Lower leg skin (tissue), 4 donors: ENCODE results near the gene RSAD2. TPM values are rescaled to one million over a fixed set of nuclear protein-coding genes. Genes with fewer than 3 reads are reported as not detected.

ENCODE experiments used
- DNase-seq, 2 donors: peaks; one replicate each; pipeline ENCODE4 v3.0.0-alpha.2; 2019; ENCODE audit warnings: low spot score in 2 of 2
- H3K4me3 ChIP-seq: fragments of 200-600 bp; sonication (generic); 2 replicates; pipeline ENCODE4 v1.5.1; 2017; ENCODE audit warnings: mild to moderate bottlenecking, low read depth; ENCODE audit not compliant: poor library complexity, severe bottlenecking
- POLR2A ChIP-seq, 2 donors: fragments of 450-650 bp; IDR thresholded peaks; one replicate each; pipeline ENCODE4 v1.6.1; 2016 to 2017; ENCODE audit warnings: antibody characterized with exemption in 2 of 2, mild to moderate bottlenecking in 1 of 2, moderate library complexity in 1 of 2
- WGBS, 2 donors: methylation state at CpG; one replicate each; pipeline ENCODE4 v1.1.5; 2018; 5-methylcytosine and 5-hydroxymethylcytosine counted together
- intact Hi-C: fragments of 100-400 bp; cut with DNase I; formaldehyde crosslinking; loops from one replicate; pipeline ENCODE4 v1.15.0; 2023; ENCODE audit warnings: low total_unique reads
- total RNA-seq, 4 donors: library from RNA; depleted of rRNA; stranded (reverse); fragments of >200 nt; gene quantifications; one replicate each; pipeline ENCODE4 v1.1.0, GENCODE V29; 2016
- TF ChIP-seq, protein P1 (sequence below), 3 donors: fragments of 450-650 bp; IDR thresholded peaks; one replicate each; pipeline ENCODE4 v1.5.1; 2016; ENCODE audit warnings: antibody characterized with exemption in 3 of 3, mild to moderate bottlenecking in 3 of 3, moderate library complexity in 2 of 3

Gene RSAD2
- total RNA-seq, 4 donors from 2014 or later: 0.08 to 1.5 (median 0.45) TPM; not detected in 1

DNA sequence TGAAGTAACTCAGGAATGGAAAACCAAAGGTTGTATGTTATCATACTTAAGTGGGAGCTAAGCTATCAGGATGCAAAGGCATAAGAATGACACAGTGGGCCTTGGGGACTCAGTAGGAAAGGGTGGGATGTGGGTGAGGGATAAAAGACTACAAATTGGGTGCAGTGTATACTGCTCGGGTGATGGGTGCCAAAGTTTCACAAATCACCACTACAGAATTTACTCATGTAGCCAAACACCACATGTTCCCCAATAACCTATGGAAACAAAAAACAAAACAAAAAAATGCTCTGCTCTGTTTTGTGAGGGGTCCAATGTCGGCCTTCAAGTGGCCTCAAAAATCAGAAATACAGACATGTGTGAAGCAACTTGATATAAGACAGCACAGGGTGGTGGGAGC, 30.7 kb downstream of the RSAD2 start:
- no peak overlapping the region for H3K4me3 ChIP-seq
- TF ChIP-seq, protein P1, sequence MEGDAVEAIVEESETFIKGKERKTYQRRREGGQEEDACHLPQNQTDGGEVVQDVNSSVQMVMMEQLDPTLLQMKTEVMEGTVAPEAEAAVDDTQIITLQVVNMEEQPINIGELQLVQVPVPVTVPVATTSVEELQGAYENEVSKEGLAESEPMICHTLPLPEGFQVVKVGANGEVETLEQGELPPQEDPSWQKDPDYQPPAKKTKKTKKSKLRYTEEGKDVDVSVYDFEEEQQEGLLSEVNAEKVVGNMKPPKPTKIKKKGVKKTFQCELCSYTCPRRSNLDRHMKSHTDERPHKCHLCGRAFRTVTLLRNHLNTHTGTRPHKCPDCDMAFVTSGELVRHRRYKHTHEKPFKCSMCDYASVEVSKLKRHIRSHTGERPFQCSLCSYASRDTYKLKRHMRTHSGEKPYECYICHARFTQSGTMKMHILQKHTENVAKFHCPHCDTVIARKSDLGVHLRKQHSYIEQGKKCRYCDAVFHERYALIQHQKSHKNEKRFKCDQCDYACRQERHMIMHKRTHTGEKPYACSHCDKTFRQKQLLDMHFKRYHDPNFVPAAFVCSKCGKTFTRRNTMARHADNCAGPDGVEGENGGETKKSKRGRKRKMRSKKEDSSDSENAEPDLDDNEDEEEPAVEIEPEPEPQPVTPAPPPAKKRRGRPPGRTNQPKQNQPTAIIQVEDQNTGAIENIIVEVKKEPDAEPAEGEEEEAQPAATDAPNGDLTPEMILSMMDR (IDR thresholded peaks at IDR 0.05): no peak
- no peak for TF ChIP-seq POLR2A (IDR thresholded peaks at IDR 0.05)
- intact Hi-C loops: no loop called here
- no peak for DNase-seq
- 92 to 93% methylated on average over 2 of the region's 2 CpGs for WGBS, 2 donors

DNA sequence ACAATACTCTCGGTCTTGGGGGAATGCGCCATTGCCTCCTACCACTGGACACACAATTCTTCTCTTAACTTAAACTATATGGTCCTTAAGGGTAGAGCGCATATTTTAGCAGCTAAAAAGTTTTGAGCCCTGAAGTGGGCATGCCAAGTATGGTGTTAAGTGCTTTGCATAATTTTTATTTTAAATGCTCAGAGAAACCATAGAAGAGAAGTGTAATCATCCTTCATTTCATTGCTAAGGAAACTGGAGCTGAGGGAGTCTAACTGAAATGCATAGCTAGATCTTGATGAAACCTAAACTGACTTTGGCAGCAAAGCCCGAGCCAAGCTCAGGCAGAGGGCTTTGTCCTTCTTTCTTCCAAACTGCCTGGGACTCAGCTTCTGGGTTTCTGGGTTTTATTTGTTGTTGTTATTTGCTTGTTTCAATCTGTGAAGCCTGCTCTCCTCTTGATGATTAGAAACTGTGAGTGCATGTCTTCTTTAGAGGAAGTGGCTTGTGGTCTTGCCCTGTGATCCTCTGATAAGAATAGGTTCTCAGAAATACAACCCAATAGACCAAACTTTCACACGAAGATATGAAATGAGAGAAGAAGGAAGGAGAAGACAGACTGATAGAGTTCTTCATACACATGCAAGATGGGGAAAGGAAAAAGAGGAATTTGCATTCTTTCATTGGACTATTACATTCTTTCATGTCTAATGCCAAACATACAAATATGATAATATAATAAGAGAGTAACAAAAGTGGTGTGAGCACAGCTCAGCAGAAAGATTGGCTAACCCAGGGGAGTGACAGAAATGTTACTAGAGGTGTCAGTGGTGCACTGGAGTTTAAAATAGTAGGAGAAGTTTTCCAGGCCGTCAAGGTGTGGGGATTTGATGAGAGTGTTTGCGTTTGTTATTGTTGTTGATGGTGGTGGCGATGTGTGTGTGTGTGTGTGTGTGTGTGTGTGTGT, 32.1 kb downstream of the RSAD2 start:
- no peak overlapping the region for H3K4me3 ChIP-seq
- no peak for DNase-seq
- intact Hi-C loops: loop anchor here (10.0 kb wide), 1 partner anchor 105 kb away; no protein-coding TSS in a partner anchor
- WGBS, 2 donors: 80 to 81% methylated on average over 8 of the region's 8 CpGs
- no peak for TF ChIP-seq POLR2A (IDR thresholded peaks at IDR 0.05)
- TF ChIP-seq, protein P1 (IDR thresholded peaks at IDR 0.05): no peak

DNA sequence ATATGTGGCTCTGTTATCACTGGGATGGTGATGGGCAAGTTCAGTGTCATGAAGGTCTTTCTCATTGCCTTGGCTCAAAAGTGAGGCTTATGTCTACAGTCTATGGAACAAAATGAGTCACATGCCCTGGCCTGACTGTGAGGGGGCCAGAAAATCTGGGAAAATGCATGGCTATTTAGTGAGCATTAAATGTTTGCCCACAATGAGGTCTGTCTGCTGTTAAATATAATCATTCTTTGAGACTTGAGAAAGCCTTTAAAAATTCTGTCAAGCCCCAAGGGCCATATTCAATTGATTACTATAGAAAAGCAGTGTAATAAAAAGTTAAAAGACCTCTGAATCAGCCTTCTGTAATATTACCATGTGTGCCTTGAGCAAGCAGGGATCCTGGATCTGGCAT, 34.1 kb downstream of the RSAD2 start:
- TF ChIP-seq, protein P1 (IDR thresholded peaks at IDR 0.05): no peak
- no peak for TF ChIP-seq POLR2A (IDR thresholded peaks at IDR 0.05)
- H3K4me3 ChIP-seq: no peak overlapping the region
- intact Hi-C loops: loop anchor here (10.0 kb wide), 1 partner anchor 103 kb away; no protein-coding TSS in a partner anchor
- DNase-seq: no peak

DNA sequence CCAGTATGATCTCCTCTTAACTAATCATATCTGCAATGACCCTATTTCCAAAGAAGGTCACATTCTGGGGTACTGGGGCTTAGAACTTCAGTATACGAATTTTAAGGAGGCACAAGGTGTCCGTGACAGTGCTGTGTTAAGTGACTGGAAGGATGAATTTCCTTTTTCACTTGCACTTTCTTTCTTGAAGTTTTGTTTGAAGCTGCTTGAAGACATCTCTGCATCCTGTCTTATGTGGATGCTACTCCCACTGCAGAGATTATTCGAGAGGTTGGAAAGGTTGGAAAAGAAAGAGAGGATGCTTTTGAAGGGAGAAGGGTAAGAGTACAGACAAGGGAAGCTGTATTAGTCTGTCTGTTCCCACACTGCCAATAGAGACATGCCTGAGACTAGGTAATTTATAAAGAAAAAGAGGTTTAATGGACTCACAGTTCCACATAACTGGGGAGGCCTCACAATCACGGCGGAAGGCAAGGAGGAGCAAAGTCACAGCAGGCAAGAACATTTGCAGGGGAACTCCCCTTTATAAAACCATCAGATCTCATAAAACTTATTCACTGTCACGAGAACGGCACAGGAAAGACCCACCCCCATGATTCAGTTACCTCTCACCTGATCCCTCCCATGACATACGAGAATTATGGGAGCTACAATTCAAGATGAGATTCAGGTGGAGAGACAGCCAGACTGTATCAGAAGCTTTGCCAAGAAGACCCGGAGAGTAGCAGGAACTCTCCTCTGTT, 36.0 kb downstream of the RSAD2 start:
- TF ChIP-seq, protein P1 (IDR thresholded peaks at IDR 0.05): no peak
- no peak for TF ChIP-seq POLR2A (IDR thresholded peaks at IDR 0.05)
- H3K4me3 ChIP-seq: no peak overlapping the region
- 66% methylated on average over 9 of the region's 9 CpGs for WGBS, 2 donors
- DNase-seq: no peak
- intact Hi-C loops: loop anchor here (10.0 kb wide), 1 partner anchor 101 kb away; no protein-coding TSS in a partner anchor

DNA sequence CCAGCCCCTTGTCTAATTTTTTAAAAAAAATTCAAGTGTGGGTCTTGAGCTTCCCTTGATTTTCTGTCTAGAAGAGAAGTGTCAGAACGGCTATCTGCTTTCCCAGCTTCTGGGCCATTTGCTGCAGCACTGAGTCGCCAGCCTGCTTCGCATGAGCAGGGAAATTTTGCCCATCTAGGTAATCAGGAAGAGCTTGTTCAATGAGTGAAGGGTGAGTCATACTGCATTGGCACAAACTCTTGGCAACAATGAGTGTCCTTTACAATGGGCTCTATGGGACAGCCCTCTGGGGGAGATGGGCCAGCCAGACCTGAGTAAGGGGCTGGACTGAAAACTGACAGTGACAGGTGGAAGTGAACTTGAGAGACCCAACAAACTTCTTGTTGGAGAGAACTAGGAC, 37.3 kb downstream of the RSAD2 start:
- no peak overlapping the region for H3K4me3 ChIP-seq
- DNase-seq: no peak
- TF ChIP-seq POLR2A (IDR thresholded peaks at IDR 0.05): no peak
- TF ChIP-seq, protein P1 (IDR thresholded peaks at IDR 0.05): no peak
- intact Hi-C loops: loop anchor here (10.0 kb wide), 1 partner anchor 100 kb away; no protein-coding TSS in a partner anchor
- WGBS, 2 donors: 55 to 61% methylated on average over 3 of the region's 3 CpGs
